Stimulated activated CD8-positive, alpha-beta memory T cell treated with anti-CD3 and anti-CD28 coated beads, Interleukin-7, amount 100 ng/mL, for 48 hours (primary cell): ENCODE results near the gene REN.

Experiments
- DNase-seq, 2 donors: peaks; one replicate each; pipeline ENCODE4 v3.0.0-alpha.2; 2020; ENCODE audit warnings: low read depth in 1 of 2; ENCODE audit errors: extremely low read depth in 1 of 2

REN gene

GRCh38 chr1:204110894-204111633 lies 55.1 kb downstream of the REN start:
- no peak for DNase-seq

GRCh38 chr1:204108312-204109141 lies 57.6 kb downstream of the REN start:
- DNase-seq = no peak

GRCh38 chr1:204107892-204108291 lies 58.2 kb downstream of the REN start:
- no peak for DNase-seq

GRCh38 chr1:204106825-204107224 lies 59.3 kb downstream of the REN start:
- DNase-seq = no peak

- no peak for DNase-seq
Observed at GRCh38 chr1:204105131-204105515, 61.0 kb downstream of the REN start.
